ENCODE results near the gene UCN2. TPM values are rescaled to one million over a fixed set of nuclear protein-coding genes. Genes with fewer than 3 reads are reported as not detected.

UCN2 gene, protein sequence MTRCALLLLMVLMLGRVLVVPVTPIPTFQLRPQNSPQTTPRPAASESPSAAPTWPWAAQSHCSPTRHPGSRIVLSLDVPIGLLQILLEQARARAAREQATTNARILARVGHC
- total RNA-seq (2021; fragmentation: NEBNext Ultra II Directional; extraction: Animal tissue kit (Norgen Biotek cat#: 25700)): not detected in 2 replicates
- polyA plus RNA-seq (2011; rRNA removed): 0.14 and 0.22 TPM in 2 replicates
- polyA plus RNA-seq (2011; cell fraction: cytosol; rRNA removed): 0.16 TPM
- polyA plus RNA-seq (2011; cell fraction: nucleus; rRNA removed): 1.9 TPM
- 0.23 to 0.41 TPM (median 0.36 TPM) in 4 replicates for polyA plus RNA-seq (2012, experiment 1 of 2)
- polyA plus RNA-seq (2012, experiment 2 of 2): 0.18 TPM
- polyA plus RNA-seq (2013, experiment 1 of 2): 0.10 TPM
- polyA plus RNA-seq (2013, experiment 2 of 2): 0.11 TPM
- 0.15 and 0.47 TPM in 2 replicates for polyA minus RNA-seq (2011; rRNA and poly(A)+ RNA removed)
- polyA minus RNA-seq (2011; cell fraction: cytosol; rRNA and poly(A)+ RNA removed): not detected
- polyA minus RNA-seq (2011; cell fraction: nucleus; rRNA and poly(A)+ RNA removed): 0.90 TPM
- long read RNA-seq, experiment 1: 0 reads
- long read RNA-seq, experiment 2: 0 reads

DNA sequence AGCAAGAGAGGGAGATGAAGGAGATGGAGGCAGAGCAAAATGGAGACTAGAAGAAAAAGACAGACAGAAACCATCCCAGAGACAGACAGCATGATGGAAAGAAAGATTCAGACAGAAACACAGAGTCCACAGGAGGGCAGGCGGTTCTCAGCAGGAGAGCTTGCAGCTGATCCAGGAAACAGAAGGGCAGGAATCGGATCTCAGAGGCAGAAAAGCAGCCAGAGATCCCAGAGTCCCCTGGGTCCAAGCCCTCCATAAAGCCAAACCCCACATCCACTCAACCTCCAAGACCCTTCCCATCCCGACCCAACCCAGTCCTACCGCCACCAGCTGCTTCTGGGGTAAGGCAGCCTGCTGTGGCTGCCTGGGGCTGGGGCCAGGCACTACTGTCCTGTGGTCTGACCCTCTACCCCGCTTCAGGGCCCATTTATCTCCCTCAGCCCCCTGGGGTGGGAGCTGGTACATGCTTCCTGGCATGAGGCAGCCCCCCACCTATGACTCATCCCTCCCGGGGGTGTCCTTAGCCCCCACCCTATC is at the start of gene UCN2:
Gene UCN2, minus strand, starts transcription at position 400 of the 537 bp plus-strand sequence. CDS start 657 bp downstream, outside the sequence.
- ChIA-PET POLR2A (ENCODE audit: partially characterized antibody) (interaction anchor here (0.8 to 1.6 kb wide), 4 partner anchors 12 to 153 kb away, joined by 3 to 4 read pairs (median 4); partner anchors contain the start of gene IP6K2), CTCF (ENCODE audit: partially characterized antibody) (interaction anchor here (0.7 to 6.1 kb wide), 4 partner anchors 14 to 163 kb away, joined by 3 to 32 read pairs (median 4); partner anchors contain the start of gene SLC26A6)
- peak within 1 kb of the TSS; percentile 57 for H4K91ac ChIP-seq (replicated peaks; ENCODE audit: insufficient read length, low read length)
- peak within 1 kb of the TSS; percentile 72; the same call in 1 of the 2 replicates for H2BK20ac ChIP-seq (ENCODE audit: low read length)
- 81% methylated on average over 6 of the region's 6 CpGs; no CpG with 5 or more reads in 1 of the 2 experiments for WGBS, 2 experiments (ENCODE audit: extremely low coverage in 1 of 2, insufficient coverage in 1 of 2, insufficient read length in 1 of 2, insufficient replicate concordance in 2 of 2, low coverage in 1 of 2, low lambda C conversion rate in 2 of 2, missing lambda C conversion rate in 1 of 2)
- H2AK5ac ChIP-seq (ENCODE audit: low read depth, low read length): peak within 1 kb of the TSS; percentile 40; the same call in 1 of the 2 replicates
- H3K79me2 ChIP-seq (ENCODE audit: control insufficient read depth in 1 of 2, insufficient read depth in 2 of 2, low read length in 2 of 2): no peaks in the 10 kb centered on the region
- no peak within 1 kb of the TSS for H2BK120ac ChIP-seq (replicated peaks; ENCODE audit: low read depth, low read length)
- no peak within 1 kb of the TSS for H3K27ac ChIP-seq (ENCODE audit: low read depth, low read length)
- no peaks in the 10 kb centered on the region for H3K79me1 ChIP-seq (ENCODE audit: low read depth, low read length)
- no peaks in the 10 kb centered on the region for H3K27me3 ChIP-seq (replicated peaks in 1 of 4; ENCODE audit: control insufficient read depth in 3 of 4, extremely low read depth in 1 of 4, insufficient read depth in 3 of 4, low read length in 3 of 4)
- no peak within 1 kb of the TSS for H3K14ac ChIP-seq (ENCODE audit: insufficient read length)
- H2AFZ ChIP-seq (ENCODE audit: low read length): no peak within 1 kb of the TSS
- H3K23me2 ChIP-seq (ENCODE audit: low read depth, low read length): no peaks in the 10 kb centered on the region
- H4K8ac ChIP-seq (ENCODE audit: extremely low read depth, insufficient read depth, low read length): peak within 1 kb of the TSS; percentile 26; the same call in 1 of the 2 replicates
- H3K9ac ChIP-seq (replicated peaks in 1 of 4; ENCODE audit: extremely low read depth in 1 of 4, low read depth in 3 of 4, low read length in 3 of 4): no peak within 1 kb of the TSS
- peak within 1 kb of the TSS in 1 of 2 experiments; percentile 32; a peak in 1 of 4 replicates for H3K4me2 ChIP-seq (ENCODE audit: insufficient read depth in 1 of 2, low read depth in 2 of 2, low read length in 2 of 2)
- 0 out of 2 replicates have a peak within 1 kb of the TSS, but pooled peaks have one; percentile 81 for H2BK15ac ChIP-seq (ENCODE audit: low read length)
- no peaks in the 10 kb centered on the region for H3K36me3 ChIP-seq (ENCODE audit: control insufficient read depth in 2 of 4, insufficient read depth in 4 of 4, low read length in 3 of 4)
- 0 out of 2 replicates have a peak within 1 kb of the TSS, but pooled peaks have one; percentile 60 for H2BK12ac ChIP-seq (ENCODE audit: low read depth, low read length)
- peak within 1 kb of the TSS; percentile 88; the same call in 1 of the 2 replicates for H2BK5ac ChIP-seq (ENCODE audit: low read depth, low read length)
- no peak for DNase-seq (ENCODE audit: low read depth in 1 of 2, low spot score in 2 of 2)
- no peaks in the 10 kb centered on the region for H4K20me1 ChIP-seq (replicated peaks in 1 of 2; ENCODE audit: control insufficient read depth in 1 of 2, insufficient read depth in 2 of 2, low read length in 2 of 2)
- H3K9me3 ChIP-seq (ENCODE audit: insufficient read depth in 2 of 2, low read depth in 1 of 2, low read length in 1 of 2): no peaks in the 10 kb centered on the region
- H3K4me1 ChIP-seq (replicated peaks in 1 of 4; ENCODE audit: control insufficient read depth in 3 of 4, insufficient read depth in 4 of 4, low read length in 3 of 4): peaks cover 4 to 28% (median 17%) of the 10 kb centered on the region in 4 experiments
- H3K4me3 ChIP-seq (ENCODE audit: extremely low read depth in 1 of 4, insufficient read depth in 2 of 4, low read depth in 3 of 4, low read length in 4 of 4): no peak within 1 kb of the TSS
- H4K5ac ChIP-seq (ENCODE audit: insufficient read length, low read depth, low read length): peak within 1 kb of the TSS; percentile 43
- no peak within 1 kb of the TSS for H3K23ac ChIP-seq (ENCODE audit: insufficient read length)
- H3K18ac ChIP-seq (ENCODE audit: extremely low read depth, low read length): no peak within 1 kb of the TSS; the same call in 1 of the 2 replicates
- FAIRE-seq: no peak
- no peak within 1 kb of the TSS for H3K56ac ChIP-seq (replicated peaks; ENCODE audit: insufficient read length, low read depth, low read length)
- H3K4ac ChIP-seq (replicated peaks; ENCODE audit: insufficient read length, low read depth, low read length): peak within 1 kb of the TSS; percentile 66
- no peak for TF ChIP-seq PHF8 (conservative IDR thresholded peaks at IDR 0.05; ENCODE audit: low read depth, low read length)
- TF ChIP-seq TAF1 (IDR thresholded peaks at IDR 0.05; ENCODE audit: low read depth, low read length): no peak
- TF ChIP-seq, protein P1, sequence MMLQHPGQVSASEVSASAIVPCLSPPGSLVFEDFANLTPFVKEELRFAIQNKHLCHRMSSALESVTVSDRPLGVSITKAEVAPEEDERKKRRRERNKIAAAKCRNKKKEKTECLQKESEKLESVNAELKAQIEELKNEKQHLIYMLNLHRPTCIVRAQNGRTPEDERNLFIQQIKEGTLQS (IDR thresholded peaks at IDR 0.05; ENCODE audit: insufficient read depth, low read depth, low read length): no peak
- TF ChIP-seq JUND (IDR thresholded peaks at IDR 0.05; ENCODE audit: low read length): no peak
- no peak for TF ChIP-seq FOSL1 (IDR thresholded peaks at IDR 0.05; ENCODE audit: insufficient read depth, low read depth, low read length)
- TF ChIP-seq SIX5 (IDR thresholded peaks at IDR 0.05; ENCODE audit: low read depth, low read length): no peak
- no peak for TF ChIP-seq SIRT6 (IDR thresholded peaks at IDR 0.05; ENCODE audit: low read length)
- TF ChIP-seq SIN3A (conservative IDR thresholded peaks at IDR 0.05 in 1 of 2, IDR thresholded peaks at IDR 0.05 in 1 of 2; ENCODE audit: low read depth in 1 of 2, low read length in 2 of 2): no peak
- no peak for TF ChIP-seq NANOG (IDR thresholded peaks at IDR 0.05; ENCODE audit: insufficient read depth, low read depth, low read length, poor library complexity, severe bottlenecking)

Data from H1 (cell line).